K562 (cell line): ENCODE results near the gene ZNF790. TPM values are rescaled to one million over a fixed set of nuclear protein-coding genes. Genes with fewer than 3 reads are reported as not detected.

ENCODE experiments used
- CBFA2T3 ChIP-seq: fragments of 450-650 bp; IDR thresholded peaks from 2 replicates; pipeline ENCODE4 v1.6.1; 2017
- CC2D1A ChIP-seq: fragments of 450-650 bp; IDR thresholded peaks from 2 replicates; pipeline ENCODE4 v1.6.1; 2017; ENCODE audit warnings: mild to moderate bottlenecking
- CHD1 ChIP-seq: fragments of 200-600 bp; sonication (generic); IDR thresholded peaks from one replicate; pipeline ENCODE4 v1.6.1; 2012; ENCODE audit warnings: mild to moderate bottlenecking, moderate library complexity, low read length, inconsistent platforms
- EP300 ChIP-seq: IDR thresholded peaks from 2 replicates; pipeline ENCODE4 v1.6.1; 2012; ENCODE audit warnings: low read length, improper control_type of control experiment
- ETV1 ChIP-seq: fragments of 450-650 bp; conservative IDR thresholded peaks from 2 replicates; pipeline ENCODE4 v1.6.1; 2016; ENCODE audit warnings: missing genetic modification characterization, control low read depth, low read depth, missing compliant biosample characterization
- GABPA ChIP-seq: fragments of 200-800 bp; sonication (Bioruptor generic); conservative IDR thresholded peaks from 2 replicates; pipeline ENCODE4 v1.6.1; 2016; ENCODE audit warnings: low read depth, missing genetic modification characterization, missing compliant biosample characterization
- KDM5B ChIP-seq: fragments of 200-600 bp; sonication (generic); IDR thresholded peaks from 2 replicates; pipeline ENCODE4 v1.6.1; 2012; ENCODE audit warnings: low read depth, mild to moderate bottlenecking, moderate library complexity, low read length, control low read depth, inconsistent platforms; ENCODE audit not compliant: insufficient replicate concordance
- MTF1 ChIP-seq: fragments of 250-450 bp; sonication (Bioruptor Pico); IDR thresholded peaks from 2 replicates; pipeline ENCODE4 v1.9.0; 2021; ENCODE audit warnings: moderate library complexity, mild to moderate bottlenecking, inconsistent platforms, borderline replicate concordance
- PCBP2 ChIP-seq: fragments of 200-400 bp; formaldehyde crosslinking; IDR thresholded peaks from 2 replicates; pipeline ENCODE4 v1.6.1; 2018; ENCODE audit warnings: low read length, low read depth, mild to moderate bottlenecking, moderate library complexity; ENCODE audit not compliant: poor library complexity, severe bottlenecking
- POLR2G ChIP-seq: fragments of 200-400 bp; formaldehyde crosslinking; IDR thresholded peaks from 2 replicates; pipeline ENCODE4 v1.6.1; 2017; ENCODE audit warnings: low read depth, mild to moderate bottlenecking, antibody characterized with exemption, low read length, moderate library complexity
- PTBP1 ChIP-seq: fragments of 200-400 bp; formaldehyde crosslinking; IDR thresholded peaks from 2 replicates; pipeline ENCODE4 v1.6.1; 2017; ENCODE audit warnings: low read depth, low read length
- RFX1 ChIP-seq: fragments of 450-650 bp; IDR thresholded peaks from 2 replicates; pipeline ENCODE4 v1.6.1; 2016; ENCODE audit warnings: mild to moderate bottlenecking, moderate library complexity
- SIRT6 ChIP-seq: IDR thresholded peaks from one replicate; pipeline ENCODE4 v1.6.1; 2012; ENCODE audit warnings: low read depth, mild to moderate bottlenecking, control low read depth, inconsistent platforms, low read length, moderate library complexity
- SMAD4 ChIP-seq: fragments of 250-450 bp; sonication (Bioruptor Pico); conservative IDR thresholded peaks from 2 replicates; pipeline ENCODE4 v1.8.0; 2021; ENCODE audit warnings: inconsistent platforms, mild to moderate bottlenecking, moderate library complexity
- SP1 ChIP-seq: sonication (generic); formaldehyde crosslinking; IDR thresholded peaks from 2 replicates; pipeline ENCODE4 v1.8.1; 2022; ENCODE audit warnings: mild to moderate bottlenecking, missing genetic modification reagents
- SRF ChIP-seq, 2 experiments: fragments of 250-450, 450-650 bp in 1 of 2; sonication (Bioruptor Pico) in 1 of 2; sonication (generic) in 1 of 2; formaldehyde crosslinking; IDR thresholded peaks; 2 replicates each; pipeline versions ENCODE4 v1.5.0 to v1.5.1; 2020 to 2022; ENCODE audit warnings: mild to moderate bottlenecking in 1 of 2, missing genetic modification reagents in 1 of 2
- TSHZ1 ChIP-seq: fragments of 250-450 bp; sonication (Bioruptor Pico); IDR thresholded peaks from 2 replicates; pipeline ENCODE4 v1.4.0; 2020; ENCODE audit warnings: mild to moderate bottlenecking, moderate library complexity
- ZNF175 ChIP-seq: fragments of 200-800 bp; sonication (Bioruptor generic); IDR thresholded peaks from 2 replicates; pipeline ENCODE4 v1.6.1; 2016; ENCODE audit warnings: low read depth, mild to moderate bottlenecking, missing genetic modification characterization, missing compliant biosample characterization
- ZNF586 ChIP-seq: fragments of 450-650 bp; formaldehyde crosslinking; conservative IDR thresholded peaks from 2 replicates; pipeline ENCODE4 v1.4.0; 2020; ENCODE audit warnings: mild to moderate bottlenecking, moderate library complexity
- ZNF655 ChIP-seq: fragments of 250-450 bp; sonication (Bioruptor Pico); IDR thresholded peaks from 2 replicates; pipeline ENCODE4 v1.5.0; 2021
- polyA plus RNA-seq, 8 experiments: library from polyadenylated mRNA; depleted of rRNA in 4 of 8; stranded (reverse) in 5 of 8; unstranded in 3 of 8; fragments of >200 nt; fragmentation: Nextera tagmentation in 2 of 8; fragmentation: Illumina TruSeq in 1 of 8; extraction: Ambion mirVana in 2 of 8; extraction: Trizol in 1 of 8; gene quantifications; 2 replicates each; pipeline versions ENCODE4 v1.2.1 to v1.2.3, GENCODE V29; 2011 to 2014; ENCODE audit warnings: inconsistent platforms in 1 of 8, missing spikeins in 1 of 8
- total RNA-seq, 7 experiments: library from RNA; depleted of rRNA in 6 of 7; stranded (reverse); fragments of >200 nt in 6 of 7; fragmentation: Illumina TruSeq in 2 of 7; extraction: Trizol in 2 of 7; gene quantifications; 2 replicates each; pipeline versions ENCODE4 v1.2.1 to v1.2.3, GENCODE V29; 2011 to 2021; ENCODE audit warnings: low replicate concordance in 1 of 7
- TF ChIP-seq, protein P1 (sequence below): fragments of 450-650 bp; formaldehyde crosslinking; IDR thresholded peaks from 2 replicates; pipeline ENCODE4 v1.4.0; 2022; ENCODE audit warnings: missing genetic modification characterization

The ZNF790 gene
- total and polyA plus RNA-seq, 9 of the 15 experiments (the other 6 are each of a cell fraction or from before 2014, with no cell fraction given): 0.33 to 1.7 (median 0.53) TPM

DNA sequence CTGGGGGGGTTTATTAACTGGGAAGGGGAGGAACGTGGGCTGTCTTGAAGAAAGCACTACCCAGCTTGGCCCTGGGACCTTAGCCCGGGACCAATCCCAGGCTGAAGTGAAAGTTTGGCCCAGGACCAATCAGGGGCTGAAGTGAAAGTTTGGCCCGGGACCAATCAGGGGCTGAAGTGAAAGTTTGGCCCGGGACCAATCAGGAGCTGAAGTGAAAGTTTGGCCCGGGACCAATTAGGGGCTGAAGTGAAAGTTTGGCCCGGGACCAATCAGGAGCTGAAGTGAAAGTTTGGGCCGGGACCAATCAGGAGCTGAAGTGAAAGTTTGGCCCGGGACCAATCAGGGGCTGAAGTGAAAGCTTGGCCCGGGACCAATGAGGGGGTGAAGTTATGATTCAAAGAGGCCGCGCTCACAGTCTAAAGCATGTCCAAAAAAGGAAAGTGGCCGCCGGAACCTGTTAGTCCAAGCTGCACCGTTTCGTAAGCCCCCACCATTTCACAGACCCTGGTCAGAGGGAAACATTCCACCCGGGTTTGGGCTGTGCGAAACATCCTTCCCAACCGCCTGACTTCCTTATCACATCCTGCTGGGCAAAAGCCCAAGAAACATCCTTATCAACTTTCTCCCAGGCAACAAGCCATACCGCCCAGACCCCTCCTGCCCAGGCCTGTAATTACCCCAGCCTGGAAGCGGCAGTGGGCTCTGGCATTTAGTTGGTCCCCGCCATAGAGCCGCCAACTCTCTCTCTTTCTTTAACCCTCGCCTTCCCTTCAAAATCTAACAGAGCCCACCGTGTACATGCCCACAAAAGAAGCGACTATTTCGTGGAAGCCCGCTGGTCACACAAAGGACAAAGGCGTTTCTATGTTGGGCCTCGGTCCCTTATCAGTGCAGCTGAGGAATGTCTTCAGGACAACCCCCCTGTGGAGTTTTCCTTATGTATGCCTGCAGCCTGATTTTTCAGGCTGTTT, 66.6 kb downstream of the ZNF790 start (continued):
- TF ChIP-seq ZNF175 (CRISPR knock-in tag): peak; percentile 43; the same call in 1 of the 2 replicates
- peak; percentile 47; the same call in 1 of the 2 replicates for TF ChIP-seq SMAD4 (CRISPR knock-in tag)
- TF ChIP-seq SP1 (CRISPR knock-in tag): no peak
- TF ChIP-seq CC2D1A: 0 out of 2 replicates have a peak, but pooled peaks have one; percentile 34
- peak; percentile 58 for TF ChIP-seq CBFA2T3
- 0 out of 2 replicates have a peak, but pooled peaks have one; percentile 26 for TF ChIP-seq PTBP1
- no peak for TF ChIP-seq SIRT6
- TF ChIP-seq CHD1: peak; percentile 7
- TF ChIP-seq ZNF655 (CRISPR knock-in tag): no peak
- peak; percentile 49; the same call in 1 of the 2 replicates for TF ChIP-seq GABPA (tag)
- TF ChIP-seq, protein P1, sequence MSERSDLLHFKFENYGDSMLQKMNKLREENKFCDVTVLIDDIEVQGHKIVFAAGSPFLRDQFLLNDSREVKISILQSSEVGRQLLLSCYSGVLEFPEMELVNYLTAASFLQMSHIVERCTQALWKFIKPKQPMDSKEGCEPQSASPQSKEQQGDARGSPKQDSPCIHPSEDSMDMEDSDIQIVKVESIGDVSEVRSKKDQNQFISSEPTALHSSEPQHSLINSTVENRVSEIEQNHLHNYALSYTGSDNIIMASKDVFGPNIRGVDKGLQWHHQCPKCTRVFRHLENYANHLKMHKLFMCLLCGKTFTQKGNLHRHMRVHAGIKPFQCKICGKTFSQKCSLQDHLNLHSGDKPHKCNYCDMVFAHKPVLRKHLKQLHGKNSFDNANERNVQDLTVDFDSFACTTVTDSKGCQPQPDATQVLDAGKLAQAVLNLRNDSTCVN: no peak
- TF ChIP-seq MTF1 (CRISPR knock-in tag): no peak
- TF ChIP-seq KDM5B: peak; percentile 51
- no peak for TF ChIP-seq ZNF586 (CRISPR knock-in tag)
- no peak for TF ChIP-seq TSHZ1 (CRISPR knock-in tag)
- no peak for TF ChIP-seq PCBP2
- TF ChIP-seq EP300: peak; percentile 69
- peak; percentile 76 for TF ChIP-seq RFX1
- TF ChIP-seq SRF (CRISPR knock-in tag; IDR thresholded peaks at IDR 0.05): peak; percentile 79 to 92
- TF ChIP-seq ETV1 (tag): peak; percentile 57; the same call in 1 of the 2 replicates
- TF ChIP-seq POLR2G: peak; percentile 47; the same call in 1 of the 2 replicates
